B cell (primary cell): ENCODE data around the gene RARA.

Source experiments
- EZH2 ChIP-seq: IDR thresholded peaks from 2 replicates; pipeline ENCODE4 v1.6.1; 2012; ENCODE audit warnings: borderline replicate concordance, low read depth, mild to moderate bottlenecking, moderate library complexity, low read length; ENCODE audit not compliant: insufficient read depth, poor library complexity, severe bottlenecking
- TF ChIP-seq, protein P1 (sequence below): fragments of 200-600 bp; IDR thresholded peaks from one replicate; pipeline ENCODE4 v1.8.0; 2022; ENCODE audit warnings: antibody characterized with exemption, mild to moderate bottlenecking

DNA sequence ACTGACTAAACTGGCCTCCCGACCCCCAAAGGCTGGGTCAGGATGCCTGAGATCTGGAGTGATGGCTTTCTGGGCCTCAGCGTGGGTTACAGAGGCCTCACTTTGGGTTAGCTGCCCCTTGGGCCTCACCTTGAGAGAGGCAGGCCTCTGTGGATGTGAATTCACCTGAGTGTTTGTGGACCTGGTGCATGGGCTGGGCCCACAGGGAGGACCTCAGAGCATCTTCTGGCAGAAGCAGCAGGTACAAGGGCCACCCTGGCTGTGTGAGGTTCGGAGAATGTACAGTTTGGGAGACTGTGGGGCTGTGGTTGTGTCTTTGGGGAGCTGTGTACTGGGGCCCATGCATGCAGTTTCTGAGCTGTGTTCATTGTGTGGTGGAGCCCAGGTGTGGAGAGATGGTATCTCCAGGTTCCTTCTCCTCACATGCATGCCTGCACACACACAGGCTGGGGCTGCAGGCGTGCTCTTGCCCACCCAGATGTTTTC lies 18.3 kb downstream of the RARA start:
- TF ChIP-seq, protein P1, sequence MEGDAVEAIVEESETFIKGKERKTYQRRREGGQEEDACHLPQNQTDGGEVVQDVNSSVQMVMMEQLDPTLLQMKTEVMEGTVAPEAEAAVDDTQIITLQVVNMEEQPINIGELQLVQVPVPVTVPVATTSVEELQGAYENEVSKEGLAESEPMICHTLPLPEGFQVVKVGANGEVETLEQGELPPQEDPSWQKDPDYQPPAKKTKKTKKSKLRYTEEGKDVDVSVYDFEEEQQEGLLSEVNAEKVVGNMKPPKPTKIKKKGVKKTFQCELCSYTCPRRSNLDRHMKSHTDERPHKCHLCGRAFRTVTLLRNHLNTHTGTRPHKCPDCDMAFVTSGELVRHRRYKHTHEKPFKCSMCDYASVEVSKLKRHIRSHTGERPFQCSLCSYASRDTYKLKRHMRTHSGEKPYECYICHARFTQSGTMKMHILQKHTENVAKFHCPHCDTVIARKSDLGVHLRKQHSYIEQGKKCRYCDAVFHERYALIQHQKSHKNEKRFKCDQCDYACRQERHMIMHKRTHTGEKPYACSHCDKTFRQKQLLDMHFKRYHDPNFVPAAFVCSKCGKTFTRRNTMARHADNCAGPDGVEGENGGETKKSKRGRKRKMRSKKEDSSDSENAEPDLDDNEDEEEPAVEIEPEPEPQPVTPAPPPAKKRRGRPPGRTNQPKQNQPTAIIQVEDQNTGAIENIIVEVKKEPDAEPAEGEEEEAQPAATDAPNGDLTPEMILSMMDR = no peak
- TF ChIP-seq EZH2 = no peak
